HL-60 (cell line): ENCODE results near the gene MXD3.

Experiments used
- DNase-seq, 2 experiments: peaks; one replicate each; pipeline ENCODE4 v3.0.0-alpha.2; 2010 to 2020; ENCODE audit warnings: low read depth in 1 of 2, low spot score in 1 of 2
- H3K27ac ChIP-seq: fragments of 250-450 bp; sonication (Bioruptor Pico); replicated peaks from 2 replicates; pipeline ENCODE4 v1.5.1; 2020; ENCODE audit warnings: mild to moderate bottlenecking, moderate library complexity
- H3K27me3 ChIP-seq: fragments of 250-450 bp; sonication (Bioruptor Pico); 2 replicates; pipeline ENCODE4 v1.5.1; 2021; ENCODE audit warnings: mild to moderate bottlenecking, moderate library complexity; ENCODE audit not compliant: insufficient read depth, poor library complexity, severe bottlenecking
- H3K4me3 ChIP-seq: replicated peaks from 2 replicates; pipeline ENCODE4 v1.5.1; 2011; ENCODE audit warnings: mild to moderate bottlenecking, control low read depth, low read length; ENCODE audit not compliant: insufficient read depth
- CTCF ChIP-seq: IDR thresholded peaks from one replicate; pipeline ENCODE4 v1.5.1; 2011; ENCODE audit warnings: low read length, control low read depth, inconsistent platforms; ENCODE audit not compliant: insufficient read depth
- GABPA ChIP-seq: IDR thresholded peaks from 2 replicates; pipeline ENCODE4 v1.6.1; 2012; ENCODE audit warnings: low read depth
- POLR2AphosphoS5 ChIP-seq: IDR thresholded peaks from 2 replicates; pipeline ENCODE4 v1.6.1; 2012; ENCODE audit warnings: low read depth
- REST ChIP-seq: IDR thresholded peaks from 2 replicates; pipeline ENCODE4 v1.6.1; 2012; ENCODE audit warnings: low read depth; ENCODE audit not compliant: insufficient replicate concordance
- SPI1 ChIP-seq: IDR thresholded peaks from 2 replicates; pipeline ENCODE4 v1.6.1; 2012; ENCODE audit warnings: low read depth, mild to moderate bottlenecking, borderline replicate concordance

The MXD3 gene

DNA sequence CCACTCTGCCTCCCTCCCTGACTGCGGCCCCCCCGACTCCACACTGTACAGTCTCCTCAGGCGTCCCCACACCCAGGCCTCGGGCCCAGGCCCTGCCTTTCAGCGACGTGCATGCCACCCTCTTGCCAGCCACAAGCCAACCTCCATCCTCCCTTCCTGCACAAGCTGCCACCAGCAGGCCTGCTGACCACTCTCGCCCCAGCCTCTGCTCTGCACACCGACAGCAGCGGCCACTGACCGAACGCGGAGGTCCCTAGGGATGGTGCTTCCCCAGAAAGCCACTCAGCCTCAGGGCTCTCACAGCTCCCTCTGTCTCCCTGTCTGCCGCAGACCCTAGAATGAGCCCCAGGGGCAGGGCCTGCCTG lies 21.2 kb upstream of the MXD3 start:
- no peak for DNase-seq
- H3K27me3 ChIP-seq, result no peaks in the 10 kb centered on the region
- H3K27ac ChIP-seq, result no peak overlapping the region
- no peak overlapping the region for H3K4me3 ChIP-seq
- TF ChIP-seq GABPA (no peak), SPI1 (no peak), CTCF (no peak), REST (no peak), POLR2AphosphoS5 (no peak)

DNA sequence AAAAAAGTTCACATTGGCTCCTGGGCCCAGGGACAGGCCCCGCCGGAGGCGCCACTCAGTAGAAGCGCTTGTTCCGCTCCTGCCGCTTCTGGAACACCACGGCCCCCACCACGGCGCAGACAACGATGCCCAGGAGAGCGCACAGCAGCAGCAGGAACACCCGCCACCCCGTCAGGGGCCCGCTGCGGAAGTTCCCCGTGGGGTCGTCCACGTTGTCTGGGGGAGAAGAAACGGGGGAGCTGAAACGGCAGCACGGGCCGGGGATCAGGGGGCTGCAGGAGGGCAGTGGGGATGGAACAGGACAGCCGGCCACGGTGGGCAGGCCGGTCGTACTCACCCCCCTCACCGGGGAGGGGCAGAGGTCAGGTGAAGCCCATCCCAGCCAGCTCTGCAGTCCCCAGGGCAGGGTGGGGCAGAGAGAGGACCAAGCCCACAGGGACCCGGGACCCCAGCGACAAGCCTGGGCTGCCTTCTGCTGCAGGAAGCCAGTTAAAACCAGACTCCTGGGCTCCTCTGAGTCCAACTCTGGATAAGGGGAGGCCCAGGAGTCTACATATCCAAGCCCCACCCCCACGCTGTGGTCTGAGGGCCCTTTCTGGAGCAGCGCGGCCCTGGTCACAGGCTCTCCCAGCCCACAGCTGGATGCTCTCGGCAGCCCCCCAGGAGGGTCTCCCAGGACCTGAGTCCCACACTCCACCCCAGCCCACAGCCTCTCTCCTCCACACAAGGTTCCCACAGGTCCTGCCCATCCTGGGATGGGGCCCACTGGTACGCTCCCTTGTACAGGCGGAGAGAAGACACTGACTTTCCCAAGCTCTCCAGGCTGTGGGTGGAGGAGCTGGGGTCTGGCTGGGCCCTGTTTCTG lies 20.6 kb upstream of the MXD3 start:
- Histone ChIP-seq H3K27me3 (no peaks in the 10 kb centered on the region), H3K27ac (no peak overlapping the region), H3K4me3 (no peak overlapping the region)
- DNase-seq, result no peak
- TF ChIP-seq REST (no peak), SPI1 (no peak), CTCF (no peak), GABPA (no peak), POLR2AphosphoS5 (no peak)

DNA sequence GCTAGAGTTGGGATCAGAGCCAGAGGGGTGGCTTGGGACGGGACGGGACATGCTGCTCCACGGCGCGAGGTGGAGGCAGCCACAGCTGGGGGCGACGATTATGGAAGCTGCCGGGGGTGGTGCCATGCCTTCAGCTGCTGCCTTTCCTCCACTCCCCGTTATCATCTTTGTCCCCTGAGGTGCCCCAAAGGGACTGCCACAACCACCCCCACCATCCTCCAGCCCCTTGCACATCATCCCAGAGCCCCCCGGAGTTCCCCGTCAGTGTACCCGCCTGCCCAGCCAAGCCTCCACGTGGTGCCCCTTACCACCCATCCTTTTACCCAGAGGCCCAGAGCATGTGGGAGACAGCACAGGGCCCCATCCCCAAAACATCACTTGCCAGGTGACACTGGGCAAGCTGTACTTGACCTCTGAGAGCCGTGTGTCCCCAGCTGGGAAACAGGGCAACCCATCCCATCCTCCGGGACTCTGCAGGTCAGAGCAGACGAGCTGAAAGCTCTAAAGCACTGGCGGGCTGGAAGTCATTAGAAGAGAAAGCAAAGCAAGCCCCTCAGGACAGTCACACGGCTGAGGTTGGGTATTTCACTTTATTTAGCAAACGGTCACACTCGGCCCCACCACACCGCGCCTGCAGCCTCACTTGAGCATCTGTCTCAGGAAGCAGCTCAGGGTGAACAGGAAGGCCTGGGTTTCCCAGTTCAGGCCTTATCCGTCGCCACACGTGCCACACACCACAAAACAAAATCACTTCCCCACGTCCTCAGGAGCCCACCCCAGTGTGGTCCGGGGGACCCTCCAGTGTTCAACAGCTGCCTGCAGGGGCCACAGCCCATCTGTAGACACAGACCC lies 19.5 kb upstream of the MXD3 start:
- DNase-seq, result no peak
- H3K4me3 ChIP-seq, result no peak overlapping the region
- TF ChIP-seq CTCF (no peak), POLR2AphosphoS5 (no peak), REST (no peak), GABPA (no peak)
- no peaks in the 10 kb centered on the region for H3K27me3 ChIP-seq
- H3K27ac ChIP-seq, result no peak overlapping the region
